Type B pancreatic cell (in vitro differentiated cells): Measurements from ENCODE around the gene SART3. TPM values are rescaled to one million over a fixed set of nuclear protein-coding genes. Genes with fewer than 3 reads are reported as not detected.
A peak's percentile ranks its signal among the peaks of the same experiment; 100 is the strongest.

ENCODE experiments used
- DNase-seq: peaks from one replicate; pipeline ENCODE4 v3.0.0; 2021; ENCODE audit warnings: mixed read lengths; ENCODE audit not compliant: unreplicated experiment; ENCODE audit errors: extremely low spot score
- H3K27ac Mint-ChIP-seq: 2 replicates; pipeline ENCODE4 v1.8.0; 2021; ENCODE audit warnings: mild to moderate bottlenecking, mixed read lengths
- H3K27me3 Mint-ChIP-seq: 2 replicates; pipeline ENCODE4 v1.8.0; 2021; ENCODE audit warnings: mixed read lengths
- H3K36me3 Mint-ChIP-seq: 2 replicates; pipeline ENCODE4 v1.8.0; 2021; ENCODE audit warnings: mixed read lengths
- H3K4me1 Mint-ChIP-seq: one replicate; pipeline ENCODE4 v1.8.0; 2021; ENCODE audit warnings: mixed read lengths; ENCODE audit not compliant: unreplicated experiment
- H3K4me3 Mint-ChIP-seq: 2 replicates; pipeline ENCODE4 v1.8.0; 2021; ENCODE audit warnings: mild to moderate bottlenecking, mixed read lengths
- H3K9me3 Mint-ChIP-seq: 2 replicates; pipeline ENCODE4 v1.8.0; 2021; ENCODE audit warnings: mixed read lengths
- total RNA-seq: library from RNA; stranded (reverse); gene quantifications from 2 replicates; pipeline ENCODE4 v1.2.1, GENCODE V29; 2021; ENCODE audit warnings: low replicate concordance
- TF ChIP-seq, protein P1 (sequence below): fragments of 200-600 bp; sonication (generic); conservative IDR thresholded peaks from 2 replicates; pipeline ENCODE4 v1.5.0; 2021; ENCODE audit warnings: antibody characterized with exemption, mild to moderate bottlenecking

SART3 gene
- total RNA-seq, 1 donor from 2014 or later: 72.6 TPM

DNA sequence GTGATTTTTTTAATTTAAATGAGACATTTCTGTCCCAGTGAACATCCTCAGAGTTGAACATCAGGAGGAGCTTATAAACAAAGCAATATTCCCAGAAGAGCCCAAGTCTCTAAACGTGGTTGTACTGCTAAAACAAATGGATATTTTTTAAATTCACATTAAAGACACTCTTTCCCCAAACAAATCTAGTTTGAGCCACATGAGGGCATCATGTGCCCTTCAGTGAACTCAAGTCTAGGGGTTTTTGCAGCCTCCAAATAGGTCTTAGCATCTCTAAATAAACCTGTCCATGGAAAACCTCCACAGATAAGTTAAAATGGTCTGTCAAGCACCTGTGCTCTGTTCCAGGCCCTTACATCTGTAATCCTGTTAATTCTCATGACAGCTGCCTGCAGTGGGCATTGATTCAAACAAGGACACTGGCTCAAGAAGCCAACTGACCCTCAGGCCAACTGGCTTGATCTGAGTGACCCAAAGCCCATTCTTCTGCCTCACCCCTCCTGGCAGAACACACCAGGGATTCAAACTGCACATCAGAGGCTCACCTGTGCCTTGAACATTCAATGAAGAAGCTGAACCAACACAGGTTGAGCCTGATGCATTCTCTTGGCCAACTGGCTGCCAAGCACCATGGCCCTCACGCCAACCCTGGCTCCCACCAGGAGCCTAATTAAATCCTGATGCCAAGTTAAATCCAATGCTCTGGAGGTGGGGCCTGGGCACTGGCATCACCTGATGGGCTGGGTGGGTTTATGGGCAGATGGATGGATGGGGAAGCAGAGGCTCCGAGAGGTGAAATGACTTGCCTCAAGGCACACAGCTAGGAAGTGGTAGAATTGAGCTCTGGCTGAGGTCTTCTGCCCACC, 10.0 kb upstream of the SART3 start:
- Mint-ChIP-seq H3K36me3 (peaks cover 7% of the 10 kb centered on the region), H3K4me3 (no peak overlapping the region), H3K27me3 (peaks cover 3% of the 10 kb centered on the region), H3K27ac (no peak overlapping the region), H3K9me3 (no peaks in the 10 kb centered on the region), H3K4me1 (no peaks in the 10 kb centered on the region)
- peak; percentile 34 for DNase-seq
- TF ChIP-seq, protein P1, sequence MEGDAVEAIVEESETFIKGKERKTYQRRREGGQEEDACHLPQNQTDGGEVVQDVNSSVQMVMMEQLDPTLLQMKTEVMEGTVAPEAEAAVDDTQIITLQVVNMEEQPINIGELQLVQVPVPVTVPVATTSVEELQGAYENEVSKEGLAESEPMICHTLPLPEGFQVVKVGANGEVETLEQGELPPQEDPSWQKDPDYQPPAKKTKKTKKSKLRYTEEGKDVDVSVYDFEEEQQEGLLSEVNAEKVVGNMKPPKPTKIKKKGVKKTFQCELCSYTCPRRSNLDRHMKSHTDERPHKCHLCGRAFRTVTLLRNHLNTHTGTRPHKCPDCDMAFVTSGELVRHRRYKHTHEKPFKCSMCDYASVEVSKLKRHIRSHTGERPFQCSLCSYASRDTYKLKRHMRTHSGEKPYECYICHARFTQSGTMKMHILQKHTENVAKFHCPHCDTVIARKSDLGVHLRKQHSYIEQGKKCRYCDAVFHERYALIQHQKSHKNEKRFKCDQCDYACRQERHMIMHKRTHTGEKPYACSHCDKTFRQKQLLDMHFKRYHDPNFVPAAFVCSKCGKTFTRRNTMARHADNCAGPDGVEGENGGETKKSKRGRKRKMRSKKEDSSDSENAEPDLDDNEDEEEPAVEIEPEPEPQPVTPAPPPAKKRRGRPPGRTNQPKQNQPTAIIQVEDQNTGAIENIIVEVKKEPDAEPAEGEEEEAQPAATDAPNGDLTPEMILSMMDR: peak; percentile 63

DNA sequence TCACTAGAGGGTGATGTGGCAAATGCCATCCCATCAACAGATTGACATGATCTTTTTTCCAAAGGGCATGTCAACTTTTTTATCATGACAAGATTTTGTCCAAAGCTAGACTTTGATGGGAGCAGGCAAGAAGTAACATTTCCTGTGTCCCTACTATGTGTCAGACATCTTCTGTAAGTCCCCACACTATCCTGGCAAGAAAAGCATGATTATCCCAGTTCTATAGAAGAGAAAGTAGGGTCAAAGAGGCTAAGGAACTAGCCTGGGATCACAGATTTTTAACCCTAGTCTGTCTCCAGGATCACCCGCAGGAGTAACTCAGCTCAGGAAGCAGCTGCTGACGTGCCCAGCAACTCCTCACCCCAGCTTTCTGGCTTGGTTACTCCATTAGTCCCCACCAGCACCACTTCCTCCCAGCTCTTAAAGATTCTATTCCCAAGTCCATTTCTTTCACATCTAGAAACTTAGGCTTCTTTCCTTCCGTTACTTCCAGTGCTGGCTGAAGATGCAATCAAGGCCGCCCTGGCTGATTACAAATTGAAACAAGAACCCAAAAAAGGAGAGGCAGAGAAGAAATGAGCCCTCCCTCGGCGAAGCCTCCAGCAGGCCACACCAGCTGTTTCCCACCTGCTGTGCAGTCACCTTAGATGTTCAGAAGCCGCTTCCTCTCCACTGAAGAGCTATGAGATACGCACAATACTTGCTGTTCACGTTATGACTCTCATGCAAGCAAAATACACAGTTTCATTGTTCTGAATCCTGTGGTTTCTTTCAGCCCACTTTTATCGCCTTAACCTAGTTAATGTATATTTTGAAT, 7.6 kb upstream of the SART3 start:
- no peak for DNase-seq
- no peaks in the 10 kb centered on the region for H3K9me3 Mint-ChIP-seq
- TF ChIP-seq, protein P1: no peak
- H3K27me3 Mint-ChIP-seq: no peaks in the 10 kb centered on the region
- no peak overlapping the region for H3K27ac Mint-ChIP-seq
- no peak overlapping the region for H3K4me3 Mint-ChIP-seq
- H3K4me1 Mint-ChIP-seq: no peaks in the 10 kb centered on the region
- H3K36me3 Mint-ChIP-seq: peaks cover 7% of the 10 kb centered on the region

DNA sequence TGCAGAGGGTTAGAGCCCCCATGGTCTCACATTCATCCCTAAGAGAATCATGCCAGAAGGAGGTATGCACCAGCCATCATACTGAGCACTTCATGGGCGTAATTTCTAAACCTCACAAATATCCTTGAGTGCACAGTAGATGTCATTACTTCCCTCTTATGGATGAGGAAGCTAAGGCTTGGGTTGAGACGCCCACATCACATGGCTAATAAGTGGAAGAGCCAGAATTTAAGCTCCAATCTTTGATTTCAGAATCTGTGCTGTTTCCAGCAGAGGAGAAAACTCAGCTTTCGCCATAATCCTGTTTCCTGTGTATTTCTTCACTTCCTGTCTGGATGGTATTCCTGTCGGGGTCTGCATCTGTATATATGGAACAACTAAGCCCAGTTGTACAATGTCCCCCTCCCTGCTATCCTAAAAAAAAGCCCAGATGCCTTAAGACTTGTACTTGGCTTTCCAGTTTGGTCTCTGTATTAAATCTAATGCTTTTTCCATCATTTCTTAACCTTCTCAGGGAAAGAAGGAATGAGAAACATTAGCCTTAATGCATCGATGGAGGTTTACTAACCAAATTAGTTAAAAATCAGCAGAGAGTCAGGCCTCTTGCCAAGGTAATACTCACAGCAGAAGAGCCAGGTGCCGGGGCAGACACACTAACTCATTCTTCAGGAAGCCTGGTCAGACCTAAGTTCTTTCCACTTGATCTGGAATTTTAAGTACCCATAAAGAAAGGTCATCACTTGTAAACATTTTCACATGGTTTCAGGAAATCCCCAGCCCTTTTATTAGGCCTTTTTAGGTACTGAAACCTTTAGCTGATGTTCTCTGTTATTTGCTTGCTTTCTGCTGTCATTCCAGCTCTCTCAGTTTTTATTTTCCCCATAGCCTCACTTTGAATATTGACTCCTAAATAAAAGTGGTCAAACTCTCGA, 6.7 kb upstream of the SART3 start:
- Mint-ChIP-seq H3K4me1 (no peaks in the 10 kb centered on the region), H3K36me3 (peaks cover 7% of the 10 kb centered on the region), H3K4me3 (no peak overlapping the region), H3K9me3 (no peaks in the 10 kb centered on the region), H3K27ac (no peak overlapping the region), H3K27me3 (no peaks in the 10 kb centered on the region)
- TF ChIP-seq, protein P1: no peak
- no peak for DNase-seq

GRCh38 chr12:108566452-108566851, 5.5 kb upstream of the SART3 start:
- Mint-ChIP-seq H3K27me3 (no peaks in the 10 kb centered on the region), H3K9me3 (no peaks in the 10 kb centered on the region), H3K4me3 (no peak overlapping the region), H3K4me1 (no peaks in the 10 kb centered on the region), H3K27ac (no peak overlapping the region), H3K36me3 (peaks cover 7% of the 10 kb centered on the region)
- DNase-seq: no peak
- TF ChIP-seq, protein P1: no peak

DNA sequence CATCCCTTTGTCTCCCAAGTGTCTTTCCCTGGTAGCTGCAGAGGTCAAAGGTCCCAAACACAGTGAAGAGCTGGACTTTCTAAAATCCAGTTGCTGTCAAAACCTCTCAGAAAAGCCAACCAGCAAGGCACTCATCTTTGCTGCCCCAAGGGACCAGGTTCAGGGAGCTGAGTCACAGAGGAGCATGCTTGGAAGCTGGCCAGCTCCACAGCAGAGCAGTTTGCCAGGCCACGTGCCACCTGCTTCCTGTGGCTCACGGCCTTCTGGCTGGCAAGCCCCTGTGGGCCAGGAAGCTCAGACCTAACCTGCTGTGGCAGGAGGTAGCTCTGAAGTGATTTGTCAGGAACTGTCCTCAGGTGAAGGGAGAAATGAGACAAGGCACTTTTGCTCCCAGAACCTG, 5.0 kb upstream of the SART3 start:
- Mint-ChIP-seq H3K27me3 (no peaks in the 10 kb centered on the region), H3K4me3 (no peak overlapping the region), H3K4me1 (no peaks in the 10 kb centered on the region), H3K9me3 (no peaks in the 10 kb centered on the region), H3K27ac (no peak overlapping the region), H3K36me3 (peaks cover 7% of the 10 kb centered on the region)
- TF ChIP-seq, protein P1: no peak
- DNase-seq: no peak
